IMR-90 (cell line): Measurements from ENCODE around the gene ANKRD13D. TPM values are rescaled to one million over a fixed set of nuclear protein-coding genes. Genes with fewer than 3 reads are reported as not detected.

ENCODE experiments used
- ATAC-seq: fragments of 200-7000 bp; cut with Tn5 transposase; 2 replicates; pipeline ENCODE4 v1.9.1; 2020; ENCODE audit warnings: low read depth, mild to moderate bottlenecking, moderate library complexity
- BruUV-seq: library from RNA; stranded (reverse); fragments of 400-500 nt; replicated peaks from 2 replicates; lab custom pipeline; 2021; lab: Mats Ljungman, UMichigan
- CTCF ChIA-PET: fragments of 300-600 bp; formaldehyde crosslinking; extraction: SDS; loops from one replicate; lab custom pipeline; 2021; ENCODE audit warnings: antibody characterized with exemption; lab: Yijun Ruan, JAX
- POLR2A ChIA-PET: fragments of 300-600 bp; sonication (Branson Sonifier 250); formaldehyde crosslinking; loops from one replicate; lab custom pipeline; 2022; ENCODE audit warnings: antibody characterized with exemption; ENCODE audit not compliant: unreplicated experiment; lab: Charles Lee
- DNase-seq: peaks from one replicate; pipeline ENCODE4 v3.0.0; 2013
- H2AFZ ChIP-seq: replicated peaks from 2 replicates; pipeline ENCODE3; 2013; ENCODE audit warnings: low read length, mild to moderate bottlenecking; ENCODE audit not compliant: poor library complexity
- H2AK5ac ChIP-seq: 2 replicates; pipeline ENCODE4 v1.6.1; 2013; ENCODE audit warnings: low read depth, low read length, inconsistent platforms
- H2AK9ac ChIP-seq: replicated peaks from 2 replicates; pipeline ENCODE3; 2013; ENCODE audit warnings: mild to moderate bottlenecking, low read depth, low read length, moderate library complexity; ENCODE audit not compliant: poor library complexity
- H2BK120ac ChIP-seq: 2 replicates; pipeline ENCODE4 v1.6.1; 2013; ENCODE audit warnings: low read depth, low read length, inconsistent platforms
- H2BK15ac ChIP-seq: 3 replicates; pipeline ENCODE4 v1.6.1; 2013; ENCODE audit warnings: low read depth, low read length, inconsistent platforms
- H2BK20ac ChIP-seq: 2 replicates; pipeline ENCODE4 v1.6.1; 2013; ENCODE audit warnings: low read depth, mild to moderate bottlenecking, inconsistent platforms, low read length, moderate library complexity
- H2BK5ac ChIP-seq: 2 replicates; pipeline ENCODE4 v1.6.1; 2013; ENCODE audit warnings: mild to moderate bottlenecking, low read depth, low read length, inconsistent platforms; ENCODE audit not compliant: poor library complexity, severe bottlenecking
- H3K14ac ChIP-seq: replicated peaks from 2 replicates; pipeline ENCODE4 v1.6.1; 2013; ENCODE audit warnings: low read depth, low read length, inconsistent platforms
- H3K18ac ChIP-seq: 2 replicates; pipeline ENCODE4 v1.6.1; 2013; ENCODE audit warnings: low read depth, low read length, control low read depth
- H3K23ac ChIP-seq: 2 replicates; pipeline ENCODE4 v1.6.1; 2013; ENCODE audit warnings: low read depth, low read length, inconsistent platforms
- H3K27ac ChIP-seq: 2 replicates; pipeline ENCODE4 v1.5.1; 2013; ENCODE audit warnings: mild to moderate bottlenecking, control low read depth, low read length; ENCODE audit not compliant: insufficient read depth
- H3K27me3 ChIP-seq: 2 replicates; pipeline ENCODE4 v1.6.1; 2013; ENCODE audit warnings: low read length; ENCODE audit not compliant: control insufficient read depth, insufficient read depth
- H3K36me3 ChIP-seq: 2 replicates; pipeline ENCODE4 v1.6.1; 2013; ENCODE audit warnings: low read length, mixed read lengths; ENCODE audit not compliant: control insufficient read depth, insufficient read depth
- H3K4ac ChIP-seq: 2 replicates; pipeline ENCODE4 v1.6.1; 2013; ENCODE audit warnings: low read depth, low read length, inconsistent platforms
- H3K4me1 ChIP-seq: 2 replicates; pipeline ENCODE4 v1.6.1; 2013; ENCODE audit warnings: low read length, mixed read lengths; ENCODE audit not compliant: control insufficient read depth, insufficient read depth
- H3K4me2 ChIP-seq: 2 replicates; pipeline ENCODE4 v1.6.1; 2013; ENCODE audit warnings: low read depth, mild to moderate bottlenecking, control low read depth, low read length, moderate library complexity
- H3K4me3 ChIP-seq: 2 replicates; pipeline ENCODE4 v1.5.1; 2013; ENCODE audit warnings: low read depth, mild to moderate bottlenecking, control low read depth, low read length, moderate library complexity; ENCODE audit not compliant: insufficient read depth
- H3K56ac ChIP-seq: 2 replicates; pipeline ENCODE4 v1.6.1; 2013; ENCODE audit warnings: low read length, inconsistent platforms; ENCODE audit not compliant: insufficient read depth; ENCODE audit errors: extremely low read depth
- H3K79me1 ChIP-seq, 2 experiments: 2 replicates each; pipeline ENCODE4 v1.6.1; 2013; ENCODE audit warnings: low read length in 2 of 2, inconsistent platforms in 1 of 2, low read depth in 1 of 2
- H3K9ac ChIP-seq: 2 replicates; pipeline ENCODE4 v1.6.1; 2013; ENCODE audit warnings: low read depth, low read length, control low read depth
- H3K9me1 ChIP-seq: 2 replicates; pipeline ENCODE4 v1.6.1; 2013; ENCODE audit warnings: low read length, inconsistent platforms; ENCODE audit not compliant: insufficient read depth
- H3K9me3 ChIP-seq: 2 replicates; pipeline ENCODE4 v1.6.1; 2013; ENCODE audit warnings: low read length; ENCODE audit not compliant: control insufficient read depth, insufficient read depth
- H4K20me1 ChIP-seq: 2 replicates; pipeline ENCODE4 v1.6.1; 2013; ENCODE audit warnings: low read length, inconsistent platforms; ENCODE audit not compliant: insufficient read depth
- H4K5ac ChIP-seq: 2 replicates; pipeline ENCODE4 v1.6.1; 2013; ENCODE audit warnings: mild to moderate bottlenecking, low read depth, low read length, control low read depth
- H4K8ac ChIP-seq, 2 experiments: 2 replicates each; pipeline ENCODE4 v1.6.1; 2013; ENCODE audit warnings: low read depth in 2 of 2, low read length in 2 of 2, control low read depth in 1 of 2, inconsistent platforms in 1 of 2
- H4K91ac ChIP-seq: 2 replicates; pipeline ENCODE4 v1.6.1; 2013; ENCODE audit warnings: low read depth, low read length, inconsistent platforms; ENCODE audit not compliant: insufficient read depth
- BHLHE40 ChIP-seq: fragments of 150-350 bp; IDR thresholded peaks from 2 replicates; pipeline ENCODE4 v1.6.1; 2016; ENCODE audit warnings: mild to moderate bottlenecking, low read depth, low read length
- CEBPB ChIP-seq: IDR thresholded peaks from 2 replicates; pipeline ENCODE4 v1.6.1; 2012; ENCODE audit warnings: low read depth, low read length, improper control_type of control experiment
- CHD1 ChIP-seq: IDR thresholded peaks from 2 replicates; pipeline ENCODE4 v1.6.1; 2012; ENCODE audit warnings: low read depth, low read length, improper control_type of control experiment
- FOS ChIP-seq: fragments of 150-350 bp; IDR thresholded peaks from 2 replicates; pipeline ENCODE4 v1.6.1; 2016; ENCODE audit warnings: low read depth, low read length
- MAFK ChIP-seq: IDR thresholded peaks from 2 replicates; pipeline ENCODE4 v1.6.1; 2012; ENCODE audit warnings: low read depth, low read length, improper control_type of control experiment
- MAZ ChIP-seq: IDR thresholded peaks from 2 replicates; pipeline ENCODE4 v1.6.1; 2012; ENCODE audit warnings: low read depth, mild to moderate bottlenecking, low read length, improper control_type of control experiment, moderate library complexity, borderline replicate concordance
- MXI1 ChIP-seq: IDR thresholded peaks from 2 replicates; pipeline ENCODE4 v1.6.1; 2012; ENCODE audit warnings: low read depth, mild to moderate bottlenecking, low read length, moderate library complexity, borderline replicate concordance
- NFE2L2 ChIP-seq: fragments of 150-350 bp; IDR thresholded peaks from 2 replicates; pipeline ENCODE4 v1.6.1; 2016; ENCODE audit warnings: low read depth, mild to moderate bottlenecking, low read length
- POLR2A ChIP-seq: IDR thresholded peaks from 2 replicates; pipeline ENCODE4 v1.6.1; 2012; ENCODE audit warnings: mild to moderate bottlenecking, low read depth, low read length
- RAD21 ChIP-seq: IDR thresholded peaks from 2 replicates; pipeline ENCODE4 v1.6.1; 2012; ENCODE audit warnings: low read length, improper control_type of control experiment
- RCOR1 ChIP-seq: IDR thresholded peaks from 2 replicates; pipeline ENCODE4 v1.6.1; 2012; ENCODE audit warnings: mild to moderate bottlenecking, low read length, improper control_type of control experiment; ENCODE audit not compliant: insufficient replicate concordance
- RFX5 ChIP-seq: IDR thresholded peaks from 2 replicates; pipeline ENCODE4 v1.8.0; 2012; ENCODE audit warnings: low read depth, mild to moderate bottlenecking, low read length, moderate library complexity
- SMC3 ChIP-seq: fragments of 150-350 bp; IDR thresholded peaks from 2 replicates; pipeline ENCODE4 v1.6.1; 2016; ENCODE audit warnings: low read depth, mild to moderate bottlenecking, antibody characterized with exemption, low read length, moderate library complexity
- WGBS, 2 experiments: methylation state at CpG; one replicate each; pipeline versions ENCODE4 v1.1.5 to v1.1.7; 2013; ENCODE audit warnings: missing lambda C conversion rate in 2 of 2; ENCODE audit not compliant: insufficient read length in 1 of 2; ENCODE audit errors: extremely low coverage in 2 of 2; 5-methylcytosine and 5-hydroxymethylcytosine counted together
- dilution Hi-C: fragments of 300-500 bp; cut with HindIII; formaldehyde crosslinking; loops from one replicate; pipeline ENCODE4 v1.14.3; 2018; ENCODE audit warnings: low sequenced_read_pairs; ENCODE audit not compliant: unreplicated experiment
- in situ Hi-C: fragments of 300-500 bp; cut with MboI; formaldehyde crosslinking; loops from 3 replicates; pipeline ENCODE4 v1.14.3; 2019; ENCODE audit warnings: low sequenced_read_pairs, inconsistent platforms, mixed read lengths
- intact Hi-C: fragments of 100-400 bp; cut with micrococcal nuclease; formaldehyde crosslinking; loops from 2 replicates; pipeline ENCODE4 v1.10.0; 2022
- polyA plus RNA-seq, 3 experiments: library from polyadenylated mRNA; depleted of rRNA; stranded (reverse); fragments of >200 nt; gene quantifications; 2 replicates each; pipeline ENCODE4 v1.2.3, GENCODE V29; 2012; ENCODE audit warnings: low replicate concordance in 1 of 3
- total RNA-seq: library from RNA; depleted of rRNA; stranded (reverse); fragments of >200 nt; gene quantifications from 2 replicates; pipeline ENCODE4 v1.2.3, GENCODE V29; 2012
- TF ChIP-seq, protein P1 (sequence below): fragments of 150-350 bp; IDR thresholded peaks from 2 replicates; pipeline ENCODE4 v1.6.1; 2016; ENCODE audit warnings: low read depth, mild to moderate bottlenecking, low read length, moderate library complexity, borderline replicate concordance
- TF ChIP-seq, protein P2 (sequence below): conservative IDR thresholded peaks from 2 replicates; pipeline ENCODE4 v1.5.1; 2012; ENCODE audit warnings: mild to moderate bottlenecking, low read depth, low read length, improper control_type of control experiment

ANKRD13D gene
- total and polyA plus RNA-seq, 2 of the 4 experiments (the other 2 are of a cell fraction) = 7.3 to 38.4 TPM

DNA sequence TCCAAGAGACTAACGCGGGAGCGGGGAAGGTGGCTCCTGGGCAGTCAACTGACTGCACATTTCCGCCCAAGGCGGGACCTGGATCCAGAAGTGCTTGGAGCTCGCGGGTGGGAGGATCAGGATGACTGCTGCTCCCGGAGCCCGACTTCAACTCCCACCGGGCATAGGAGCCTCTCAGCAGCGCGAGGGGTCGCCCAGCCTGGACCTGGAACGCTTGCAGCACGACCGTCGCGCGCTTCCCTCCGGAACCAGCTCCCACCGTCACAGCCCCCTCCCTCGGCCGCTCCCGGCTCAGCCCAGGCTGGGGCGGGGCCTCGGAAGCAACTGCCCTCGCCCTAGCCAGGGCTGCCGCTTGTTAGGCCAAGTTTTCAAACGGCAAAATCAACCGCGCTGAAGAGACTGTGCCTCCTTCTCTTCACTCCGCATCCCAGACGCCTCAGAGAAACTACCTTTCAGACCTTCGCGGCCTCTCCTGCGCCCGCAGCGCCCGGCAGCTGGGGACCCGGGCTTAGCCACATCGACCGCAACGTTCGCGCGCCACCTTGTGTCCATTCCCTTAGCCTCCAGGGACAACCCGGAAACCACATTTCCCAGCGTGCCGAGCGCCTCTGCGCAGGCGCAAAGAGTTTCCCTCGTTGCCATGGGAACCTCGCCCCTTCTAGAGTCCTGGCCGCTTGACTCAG is 28.2 kb downstream of the ANKRD13D start:
- BruUV-seq = no TSS peak
- in situ Hi-C loops (loop anchor here (5.0 to 10.0 kb wide), 2 partner anchors 55 to 233 kb away; no protein-coding TSS in a partner anchor), dilution Hi-C loops (no loop called here), intact Hi-C loops (loop anchor here (1.0 kb wide), 3 partner anchors 51 to 236 kb away; partner anchors contain the start of gene GRK2)
- ATAC-seq = peak; percentile 89
- Histone ChIP-seq H2BK15ac (peak overlapping the region; percentile 70; the same call in 1 of the 3 replicates), H2AK5ac (no peak overlapping the region), H3K9ac (peak overlapping the region; percentile 43), H3K4me1 (0 out of 2 replicates have a peak, but pooled peaks cover 2% of the 10 kb centered on the region), H3K14ac (peak overlapping the region; percentile 85), H2AFZ (peak overlapping the region; percentile 98), H3K18ac (no peak overlapping the region; the same call in 1 of the 2 replicates), H3K4me3 (peak overlapping the region; percentile 67), H3K79me1 (no peaks in the 10 kb centered on the region; a peak in 1 of 4 replicates), H3K27me3 (no peaks in the 10 kb centered on the region), H2BK20ac (peak overlapping the region; percentile 26; the same call in 1 of the 2 replicates), H3K36me3 (no peaks in the 10 kb centered on the region), H3K23ac (peak overlapping the region; percentile 80), H4K91ac (peak overlapping the region; percentile 90), H3K56ac (peak overlapping the region; percentile 76; the same call in 1 of the 2 replicates), H3K4me2 (peak overlapping the region; percentile 74), H2BK5ac (peak overlapping the region; percentile 47), H3K9me1 (peaks cover 3% of the 10 kb centered on the region; the same call in 1 of the 2 replicates), H3K4ac (peak overlapping the region; percentile 78), H2BK120ac (peak overlapping the region; percentile 54; the same call in 1 of the 2 replicates), H4K5ac (peak overlapping the region; percentile 51), H3K9me3 (no peaks in the 10 kb centered on the region), H4K8ac (peak overlapping the region; percentile 22 to 90; a peak in 2 of 4 replicates), H3K27ac (peak overlapping the region; percentile 42), H2AK9ac (peak overlapping the region; percentile 87), H4K20me1 (peaks cover 2% of the 10 kb centered on the region; the same call in 1 of the 2 replicates)
- WGBS, 2 experiments = 0% methylated on average over 32 of the region's 55 CpGs; no CpG with 5 or more reads in 1 of the 2 experiments
- DNase-seq = peak; percentile 89
- ChIA-PET POLR2A (interaction anchor here (1.4 kb wide), 1 partner anchor 56 kb away, joined by 7 read pairs; no protein-coding TSS in a partner anchor), CTCF (interaction anchor here (0.6 to 1.6 kb wide), 15 partner anchors 8 to 372 kb away, joined by 3 to 13 read pairs (median 5); partner anchors contain the start of genes GRK2 and SSH3)
- TF ChIP-seq, protein P1, sequence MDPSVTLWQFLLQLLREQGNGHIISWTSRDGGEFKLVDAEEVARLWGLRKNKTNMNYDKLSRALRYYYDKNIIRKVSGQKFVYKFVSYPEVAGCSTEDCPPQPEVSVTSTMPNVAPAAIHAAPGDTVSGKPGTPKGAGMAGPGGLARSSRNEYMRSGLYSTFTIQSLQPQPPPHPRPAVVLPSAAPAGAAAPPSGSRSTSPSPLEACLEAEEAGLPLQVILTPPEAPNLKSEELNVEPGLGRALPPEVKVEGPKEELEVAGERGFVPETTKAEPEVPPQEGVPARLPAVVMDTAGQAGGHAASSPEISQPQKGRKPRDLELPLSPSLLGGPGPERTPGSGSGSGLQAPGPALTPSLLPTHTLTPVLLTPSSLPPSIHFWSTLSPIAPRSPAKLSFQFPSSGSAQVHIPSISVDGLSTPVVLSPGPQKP = no peak
- TF ChIP-seq RAD21 = peak; percentile 96
- TF ChIP-seq CHD1 = no peak
- no peak for TF ChIP-seq NFE2L2
- TF ChIP-seq MAFK = no peak
- TF ChIP-seq FOS = no peak
- no peak for TF ChIP-seq MXI1
- TF ChIP-seq CEBPB = no peak
- TF ChIP-seq, protein P2, sequence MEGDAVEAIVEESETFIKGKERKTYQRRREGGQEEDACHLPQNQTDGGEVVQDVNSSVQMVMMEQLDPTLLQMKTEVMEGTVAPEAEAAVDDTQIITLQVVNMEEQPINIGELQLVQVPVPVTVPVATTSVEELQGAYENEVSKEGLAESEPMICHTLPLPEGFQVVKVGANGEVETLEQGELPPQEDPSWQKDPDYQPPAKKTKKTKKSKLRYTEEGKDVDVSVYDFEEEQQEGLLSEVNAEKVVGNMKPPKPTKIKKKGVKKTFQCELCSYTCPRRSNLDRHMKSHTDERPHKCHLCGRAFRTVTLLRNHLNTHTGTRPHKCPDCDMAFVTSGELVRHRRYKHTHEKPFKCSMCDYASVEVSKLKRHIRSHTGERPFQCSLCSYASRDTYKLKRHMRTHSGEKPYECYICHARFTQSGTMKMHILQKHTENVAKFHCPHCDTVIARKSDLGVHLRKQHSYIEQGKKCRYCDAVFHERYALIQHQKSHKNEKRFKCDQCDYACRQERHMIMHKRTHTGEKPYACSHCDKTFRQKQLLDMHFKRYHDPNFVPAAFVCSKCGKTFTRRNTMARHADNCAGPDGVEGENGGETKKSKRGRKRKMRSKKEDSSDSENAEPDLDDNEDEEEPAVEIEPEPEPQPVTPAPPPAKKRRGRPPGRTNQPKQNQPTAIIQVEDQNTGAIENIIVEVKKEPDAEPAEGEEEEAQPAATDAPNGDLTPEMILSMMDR = peak; percentile 99
- TF ChIP-seq POLR2A = peak; percentile 62; the same call in 1 of the 2 replicates
- no peak for TF ChIP-seq RCOR1
- no peak for TF ChIP-seq BHLHE40
- TF ChIP-seq SMC3 = peak; percentile 91
- TF ChIP-seq MAZ = peak; percentile 69; the same call in 1 of the 2 replicates
- TF ChIP-seq RFX5 = no peak
